SK-N-SH treated with all-trans-retinoic acid at 6 μM for 48 hours (cell line): ENCODE measurements around the gene ITM2C.

Experiments
- ATAC-seq: fragments of 200-7000 bp; cut with Tn5 transposase; 3 replicates; pipeline ENCODE4 v1.9.1; 2020; ENCODE audit warnings: mild to moderate bottlenecking, moderate library complexity
- ARNTL ChIP-seq: fragments of 450-650 bp; formaldehyde crosslinking; IDR thresholded peaks from 2 replicates; pipeline ENCODE4 v1.5.0; 2020; ENCODE audit warnings: low read depth, mild to moderate bottlenecking, moderate library complexity, borderline replicate concordance
- BACH2 ChIP-seq: fragments of 250-450 bp; sonication (Bioruptor Pico); IDR thresholded peaks from 2 replicates; pipeline ENCODE4 v1.9.0; 2021; ENCODE audit warnings: mild to moderate bottlenecking, borderline replicate concordance
- CREB5 ChIP-seq: fragments of 250-450 bp; sonication (Bioruptor Pico); IDR thresholded peaks from 2 replicates; pipeline ENCODE4 v1.5.1; 2020; ENCODE audit warnings: low read depth, mild to moderate bottlenecking, moderate library complexity
- CSRNP3 ChIP-seq: fragments of 250-450 bp; sonication (Bioruptor Pico); IDR thresholded peaks from 2 replicates; pipeline ENCODE4 v1.5.1; 2021; ENCODE audit warnings: mild to moderate bottlenecking, moderate library complexity
- ESRRG ChIP-seq: fragments of 250-450 bp; sonication (Bioruptor Pico); IDR thresholded peaks from 2 replicates; pipeline ENCODE4 v1.6.1; 2021; ENCODE audit warnings: mild to moderate bottlenecking
- ISL1 ChIP-seq: fragments of 250-450 bp; sonication (Bioruptor Pico); IDR thresholded peaks from 2 replicates; pipeline ENCODE4 v2.1.2; 2022; ENCODE audit warnings: mild to moderate bottlenecking, moderate library complexity
- OSR1 ChIP-seq: fragments of 250-450 bp; sonication (Bioruptor Pico); IDR thresholded peaks from 2 replicates; pipeline ENCODE4 v1.8.0; 2022; ENCODE audit warnings: moderate library complexity, mild to moderate bottlenecking, inconsistent platforms
- PPARA ChIP-seq: fragments of 250-450 bp; sonication (Bioruptor Pico); IDR thresholded peaks from 2 replicates; pipeline ENCODE4 v1.5.0; 2020; ENCODE audit warnings: mild to moderate bottlenecking, borderline replicate concordance
- RARB ChIP-seq: fragments of 250-450 bp; sonication (Bioruptor Pico); IDR thresholded peaks from 2 replicates; pipeline ENCODE4 v1.8.0; 2021; ENCODE audit warnings: mild to moderate bottlenecking, moderate library complexity
- SNAI2 ChIP-seq: fragments of 250-450 bp; sonication (Bioruptor Pico); IDR thresholded peaks from 2 replicates; pipeline ENCODE4 v1.5.0; 2020; ENCODE audit warnings: mild to moderate bottlenecking, moderate library complexity
- TCF4 ChIP-seq: fragments of 250-450 bp; sonication (Bioruptor Pico); IDR thresholded peaks from 2 replicates; pipeline ENCODE4 v1.8.0; 2021; ENCODE audit warnings: mild to moderate bottlenecking, moderate library complexity, borderline replicate concordance
- TOX ChIP-seq: fragments of 250-450 bp; sonication (Bioruptor Pico); IDR thresholded peaks from 2 replicates; pipeline ENCODE4 v1.8.0; 2021; ENCODE audit warnings: mild to moderate bottlenecking, moderate library complexity, borderline replicate concordance
- TSHZ2 ChIP-seq: fragments of 250-450 bp; sonication (Bioruptor Pico); IDR thresholded peaks from 2 replicates; pipeline ENCODE4 v1.5.0; 2020; ENCODE audit warnings: mild to moderate bottlenecking, moderate library complexity
- ZC3H10 ChIP-seq: fragments of 250-450 bp; sonication (Bioruptor Pico); IDR thresholded peaks from 2 replicates; pipeline ENCODE4 v1.5.1; 2021; ENCODE audit warnings: mild to moderate bottlenecking, moderate library complexity
- ZFP3 ChIP-seq: fragments of 250-450 bp; sonication (Bioruptor Pico); IDR thresholded peaks from 2 replicates; pipeline ENCODE4 v1.5.0; 2020; ENCODE audit warnings: mild to moderate bottlenecking, moderate library complexity
- ZFP30 ChIP-seq: fragments of 450-650 bp; formaldehyde crosslinking; IDR thresholded peaks from 2 replicates; pipeline ENCODE4 v1.5.0; 2022; ENCODE audit warnings: mild to moderate bottlenecking, moderate library complexity
- ZNF565 ChIP-seq: fragments of 450-650 bp; formaldehyde crosslinking; conservative IDR thresholded peaks from 2 replicates; pipeline ENCODE4 v1.5.0; 2020; ENCODE audit warnings: low read depth, mild to moderate bottlenecking, moderate library complexity
- ZNF70 ChIP-seq: fragments of 450-650 bp; formaldehyde crosslinking; IDR thresholded peaks from 2 replicates; pipeline ENCODE4 v1.5.0; 2020; ENCODE audit warnings: mild to moderate bottlenecking, moderate library complexity
- ZNF8 ChIP-seq: fragments of 450-650 bp; formaldehyde crosslinking; IDR thresholded peaks from 2 replicates; pipeline ENCODE4 v1.5.0; 2020; ENCODE audit warnings: mild to moderate bottlenecking, moderate library complexity
- TF ChIP-seq, protein P1 (sequence below): fragments of 250-450 bp; sonication (Bioruptor Pico); IDR thresholded peaks from 2 replicates; pipeline ENCODE4 v1.8.0; 2021; ENCODE audit warnings: low read depth, mild to moderate bottlenecking, moderate library complexity, borderline replicate concordance

The ITM2C gene

DNA sequence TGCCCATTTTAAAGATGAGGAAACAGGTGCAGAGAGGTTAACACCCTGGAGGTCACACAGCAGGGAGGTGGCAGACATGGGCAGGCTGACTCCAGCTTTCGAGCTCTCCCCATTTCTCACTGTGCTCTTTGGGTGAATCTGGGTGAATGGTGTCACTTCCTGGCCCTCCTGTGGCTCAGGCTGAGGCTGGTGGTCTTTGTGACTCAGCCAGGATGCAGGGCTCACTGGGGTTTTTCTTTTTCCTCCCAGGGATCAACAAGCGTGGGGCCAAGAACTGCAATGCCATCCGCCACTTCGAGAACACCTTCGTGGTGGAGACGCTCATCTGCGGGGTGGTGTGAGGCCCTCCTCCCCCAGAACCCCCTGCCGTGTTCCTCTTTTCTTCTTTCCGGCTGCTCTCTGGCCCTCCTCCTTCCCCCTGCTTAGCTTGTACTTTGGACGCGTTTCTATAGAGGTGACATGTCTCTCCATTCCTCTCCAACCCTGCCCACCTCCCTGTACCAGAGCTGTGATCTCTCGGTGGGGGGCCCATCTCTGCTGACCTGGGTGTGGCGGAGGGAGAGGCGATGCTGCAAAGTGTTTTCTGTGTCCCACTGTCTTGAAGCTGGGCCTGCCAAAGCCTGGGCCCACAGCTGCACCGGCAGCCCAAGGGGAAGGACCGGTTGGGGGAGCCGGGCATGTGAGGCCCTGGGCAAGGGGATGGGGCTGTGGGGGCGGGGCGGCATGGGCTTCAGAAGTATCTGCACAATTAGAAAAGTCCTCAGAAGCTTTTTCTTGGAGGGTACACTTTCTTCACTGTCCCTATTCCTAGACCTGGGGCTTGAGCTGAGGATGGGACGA is 13.2 kb downstream of the ITM2C start:
- ATAC-seq = no peak
- TF ChIP-seq ZNF70 = no peak
- TF ChIP-seq, protein P1, sequence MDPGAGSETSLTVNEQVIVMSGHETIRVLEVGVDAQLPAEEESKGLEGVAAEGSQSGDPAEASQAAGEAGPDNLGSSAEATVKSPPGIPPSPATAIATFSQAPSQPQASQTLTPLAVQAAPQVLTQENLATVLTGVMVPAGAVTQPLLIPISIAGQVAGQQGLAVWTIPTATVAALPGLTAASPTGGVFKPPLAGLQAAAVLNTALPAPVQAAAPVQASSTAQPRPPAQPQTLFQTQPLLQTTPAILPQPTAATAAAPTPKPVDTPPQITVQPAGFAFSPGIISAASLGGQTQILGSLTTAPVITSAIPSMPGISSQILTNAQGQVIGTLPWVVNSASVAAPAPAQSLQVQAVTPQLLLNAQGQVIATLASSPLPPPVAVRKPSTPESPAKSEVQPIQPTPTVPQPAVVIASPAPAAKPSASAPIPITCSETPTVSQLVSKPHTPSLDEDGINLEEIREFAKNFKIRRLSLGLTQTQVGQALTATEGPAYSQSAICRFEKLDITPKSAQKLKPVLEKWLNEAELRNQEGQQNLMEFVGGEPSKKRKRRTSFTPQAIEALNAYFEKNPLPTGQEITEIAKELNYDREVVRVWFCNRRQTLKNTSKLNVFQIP (CRISPR knock-in tag) = no peak
- no peak for TF ChIP-seq ZNF565 (CRISPR knock-in tag)
- TF ChIP-seq ISL1 (CRISPR knock-in tag) = no peak
- no peak for TF ChIP-seq CREB5 (CRISPR knock-in tag)
- TF ChIP-seq ARNTL (CRISPR knock-in tag) = no peak
- TF ChIP-seq CSRNP3 (CRISPR knock-in tag) = no peak
- no peak for TF ChIP-seq ZC3H10 (CRISPR knock-in tag)
- TF ChIP-seq TOX (CRISPR knock-in tag) = no peak
- no peak for TF ChIP-seq ZFP30 (CRISPR knock-in tag)
- TF ChIP-seq ZNF8 (CRISPR knock-in tag) = no peak

DNA sequence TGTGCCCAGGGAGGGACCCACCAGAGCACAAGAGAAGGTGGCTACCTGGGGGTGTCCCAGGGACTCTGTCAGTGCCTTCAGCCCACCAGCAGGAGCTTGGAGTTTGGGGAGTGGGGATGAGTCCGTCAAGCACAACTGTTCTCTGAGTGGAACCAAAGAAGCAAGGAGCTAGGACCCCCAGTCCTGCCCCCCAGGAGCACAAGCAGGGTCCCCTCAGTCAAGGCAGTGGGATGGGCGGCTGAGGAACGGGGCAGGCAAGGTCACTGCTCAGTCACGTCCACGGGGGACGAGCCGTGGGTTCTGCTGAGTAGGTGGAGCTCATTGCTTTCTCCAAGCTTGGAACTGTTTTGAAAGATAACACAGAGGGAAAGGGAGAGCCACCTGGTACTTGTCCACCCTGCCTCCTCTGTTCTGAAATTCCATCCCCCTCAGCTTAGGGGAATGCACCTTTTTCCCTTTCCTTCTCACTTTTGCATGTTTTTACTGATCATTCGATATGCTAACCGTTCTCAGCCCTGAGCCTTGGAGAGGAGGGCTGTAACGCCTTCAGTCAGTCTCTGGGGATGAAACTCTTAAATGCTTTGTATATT is 14.0 kb downstream of the ITM2C start:
- TF ChIP-seq ZNF70 (no peak), RARB (CRISPR knock-in tag) (no peak), ZNF8 (CRISPR knock-in tag) (no peak), ZC3H10 (CRISPR knock-in tag) (no peak), ZFP3 (no peak), TCF4 (CRISPR knock-in tag) (no peak)
- ATAC-seq = no peak

- TF ChIP-seq TSHZ2 (CRISPR knock-in tag) (no peak), TCF4 (CRISPR knock-in tag) (no peak), TOX (CRISPR knock-in tag) (no peak), PPARA (CRISPR knock-in tag) (no peak), BACH2 (CRISPR knock-in tag) (no peak)
- ATAC-seq = no peak
Observed at GRCh38 chr2:230879271-230879882, 14.6 kb downstream of the ITM2C start.

DNA sequence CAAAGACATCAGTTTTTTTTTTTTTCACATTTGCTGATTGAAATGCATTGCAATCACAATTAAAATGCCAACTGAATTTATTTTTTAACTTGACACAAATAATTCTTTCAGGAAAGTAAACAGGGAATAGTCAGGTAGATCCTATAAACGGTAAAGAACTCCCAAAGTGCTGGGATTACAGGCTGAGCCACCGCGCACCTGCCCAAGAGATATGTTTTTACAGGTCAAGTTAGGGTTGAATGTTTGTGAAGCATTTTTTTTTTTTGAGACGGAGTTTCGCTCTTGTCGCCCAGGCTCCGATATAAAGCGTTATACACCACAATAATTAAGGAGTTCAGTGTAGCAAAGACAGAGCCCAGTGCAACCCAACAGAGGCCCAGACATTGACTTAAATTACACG is 15.1 kb downstream of the ITM2C start:
- ATAC-seq = no peak
- TF ChIP-seq RARB (CRISPR knock-in tag) (no peak), SNAI2 (CRISPR knock-in tag) (no peak), ARNTL (CRISPR knock-in tag) (no peak), ZC3H10 (CRISPR knock-in tag) (no peak), ISL1 (CRISPR knock-in tag) (no peak), OSR1 (no peak), ZFP30 (CRISPR knock-in tag) (no peak), ESRRG (no peak), ZNF565 (CRISPR knock-in tag) (no peak), CREB5 (CRISPR knock-in tag) (no peak), PPARA (CRISPR knock-in tag) (no peak), CSRNP3 (CRISPR knock-in tag) (no peak), TOX (CRISPR knock-in tag) (no peak), TCF4 (CRISPR knock-in tag) (no peak), ZNF70 (no peak)
- TF ChIP-seq, protein P1 (CRISPR knock-in tag) = no peak
